ENCODE data around the gene HIVEP2. TPM values are rescaled to one million over a fixed set of nuclear protein-coding genes. Genes with fewer than 3 reads are reported as not detected.

Gene HIVEP2
- total RNA-seq, 1 donor from 2014 or later: 24.6 TPM

GRCh38 chr6:142968601-142969000, 23.6 kb upstream of the HIVEP2 start:
- TF ChIP-seq CTCF (IDR thresholded peaks at IDR 0.05; ENCODE audit: insufficient read depth, low read length, poor library complexity, severe bottlenecking): no peak
- no peak for DNase-seq (ENCODE audit: low read depth)

GRCh38 chr6:142966294-142966693, 21.3 kb upstream of the HIVEP2 start:
- Histone ChIP-seq H3K4me3 (ENCODE audit: low read depth, low read length) (no peak overlapping the region), H3K27me3 (ENCODE audit: control insufficient read depth, insufficient read depth, low read length) (no peaks in the 10 kb centered on the region), H3K36me3 (ENCODE audit: control insufficient read depth, insufficient read depth, low read length) (no peaks in the 10 kb centered on the region)
- no peak for DNase-seq (ENCODE audit: low read depth)
- TF ChIP-seq CTCF (IDR thresholded peaks at IDR 0.05; ENCODE audit: insufficient read depth, low read length, poor library complexity, severe bottlenecking): no peak

More at GRCh38 chr6:142968601-142969000, 23.6 kb upstream of the HIVEP2 start:
- no peaks in the 10 kb centered on the region for H3K36me3 ChIP-seq (ENCODE audit: control insufficient read depth, insufficient read depth, low read length)
- H3K4me3 ChIP-seq (ENCODE audit: low read depth, low read length): no peak overlapping the region
- H3K27me3 ChIP-seq (ENCODE audit: control insufficient read depth, insufficient read depth, low read length): no peaks in the 10 kb centered on the region

- DNase-seq (ENCODE audit: low read depth): no peak
- no peak for TF ChIP-seq CTCF (IDR thresholded peaks at IDR 0.05; ENCODE audit: insufficient read depth, low read length, poor library complexity, severe bottlenecking)
- no peaks in the 10 kb centered on the region for H3K36me3 ChIP-seq (ENCODE audit: control insufficient read depth, insufficient read depth, low read length)
- H3K4me3 ChIP-seq (ENCODE audit: low read depth, low read length): no peak overlapping the region
- H3K27me3 ChIP-seq (ENCODE audit: control insufficient read depth, insufficient read depth, low read length): no peaks in the 10 kb centered on the region
Observed at GRCh38 chr6:142965164-142965563, 20.2 kb upstream of the HIVEP2 start.

- Histone ChIP-seq H3K36me3 (ENCODE audit: control insufficient read depth, insufficient read depth, low read length) (no peaks in the 10 kb centered on the region), H3K4me3 (ENCODE audit: low read depth, low read length) (no peak overlapping the region), H3K27me3 (ENCODE audit: control insufficient read depth, insufficient read depth, low read length) (no peaks in the 10 kb centered on the region)
- no peak for DNase-seq (ENCODE audit: low read depth)
- TF ChIP-seq CTCF (IDR thresholded peaks at IDR 0.05; ENCODE audit: insufficient read depth, low read length, poor library complexity, severe bottlenecking): no peak
Observed at GRCh38 chr6:142960098-142960497, 15.1 kb upstream of the HIVEP2 start.

GRCh38 chr6:142958343-142958742, 13.4 kb upstream of the HIVEP2 start:
- Histone ChIP-seq H3K4me3 (ENCODE audit: low read depth, low read length) (no peak overlapping the region), H3K27me3 (ENCODE audit: control insufficient read depth, insufficient read depth, low read length) (no peaks in the 10 kb centered on the region), H3K36me3 (ENCODE audit: control insufficient read depth, insufficient read depth, low read length) (no peaks in the 10 kb centered on the region)
- TF ChIP-seq CTCF (IDR thresholded peaks at IDR 0.05; ENCODE audit: insufficient read depth, low read length, poor library complexity, severe bottlenecking): no peak
- DNase-seq (ENCODE audit: low read depth): no peak

- no peaks in the 10 kb centered on the region for H3K27me3 ChIP-seq (ENCODE audit: control insufficient read depth, insufficient read depth, low read length)
- no peaks in the 10 kb centered on the region for H3K36me3 ChIP-seq (ENCODE audit: control insufficient read depth, insufficient read depth, low read length)
- no peak overlapping the region for H3K4me3 ChIP-seq (ENCODE audit: low read depth, low read length)
- TF ChIP-seq CTCF (IDR thresholded peaks at IDR 0.05; ENCODE audit: insufficient read depth, low read length, poor library complexity, severe bottlenecking): no peak
- no peak for DNase-seq (ENCODE audit: low read depth)
Observed at GRCh38 chr6:142956726-142957125, 11.8 kb upstream of the HIVEP2 start.
